ENCODE measurements around the gene PDK1. TPM values are rescaled to one million over a fixed set of nuclear protein-coding genes. Genes with fewer than 3 reads are reported as not detected.

The PDK1 gene
- total RNA-seq, 1 experiment from 2014 or later, result 74.7 TPM

- no peak for DNase-seq
- Histone ChIP-seq H3T11ph (ENCODE audit: low read length) (no peak overlapping the region), H3K4me1 (ENCODE audit: insufficient read depth, low read length) (no peaks in the 10 kb centered on the region), H3K27ac (ENCODE audit: insufficient read length, low read depth, low read length) (no peak overlapping the region), H3K14ac (ENCODE audit: insufficient read depth, low read length) (no peak overlapping the region), H3K23me2 (ENCODE audit: insufficient read length, low read depth, low read length, poor library complexity, severe bottlenecking) (no peaks in the 10 kb centered on the region), H4K8ac (replicated peaks; ENCODE audit: insufficient read length, low read depth, low read length) (no peak overlapping the region), H3K23ac (ENCODE audit: insufficient read length, low read depth, low read length) (no peak overlapping the region), H4K20me1 (ENCODE audit: control insufficient read depth, insufficient read depth, insufficient read length) (no peaks in the 10 kb centered on the region), H3K4me2 (ENCODE audit: insufficient read depth, insufficient read length, low read length) (no peak overlapping the region), H2BK5ac (ENCODE audit: insufficient read length, low read length) (no peak overlapping the region), H2BK120ac (ENCODE audit: low read depth, low read length, poor library complexity, severe bottlenecking) (no peak overlapping the region), H4K91ac (ENCODE audit: insufficient read length, low read depth, low read length) (no peak overlapping the region), H3K79me2 (ENCODE audit: insufficient read depth, low read length) (no peaks in the 10 kb centered on the region), H2BK12ac (ENCODE audit: insufficient read length, low read depth, low read length) (no peak overlapping the region), H2BK20ac (ENCODE audit: low read depth, low read length, poor library complexity, severe bottlenecking) (no peak overlapping the region), H3K79me1 (ENCODE audit: insufficient read depth, low read depth, low read length, poor library complexity, severe bottlenecking) (no peaks in the 10 kb centered on the region), H2AFZ (ENCODE audit: low read length) (no peak overlapping the region), H3K9ac (ENCODE audit: extremely low read depth, insufficient read length, low read length) (no peak overlapping the region), H4K5ac (ENCODE audit: insufficient read length, low read depth, low read length) (no peak overlapping the region), H2BK15ac (ENCODE audit: low read depth, low read length) (no peak overlapping the region), H2AK5ac (ENCODE audit: insufficient read length, low read length) (no peak overlapping the region), H3K27me3 (ENCODE audit: insufficient read depth, low read length) (no peaks in the 10 kb centered on the region), H3K4ac (ENCODE audit: low read depth, low read length) (no peak overlapping the region), H3K9me3 (ENCODE audit: control insufficient read depth, low read depth, low read length) (peaks cover 39% of the 10 kb centered on the region), H3K18ac (ENCODE audit: insufficient read length, low read depth, low read length) (no peak overlapping the region), H3K56ac (ENCODE audit: insufficient read length, low read depth, low read length) (no peak overlapping the region)
- TF ChIP-seq CTCF (conservative IDR thresholded peaks at IDR 0.05), result no peak
- H3K4me1 Mint-ChIP-seq, result peaks cover 0 to 3% of the 10 kb centered on the region in 2 experiments; a peak in 1 of 4 replicates
- no CpG with 5 or more reads among the region's 4 CpGs for WGBS (ENCODE audit: extremely low coverage, insufficient read length, low lambda C conversion rate)
- H3K36me3 Mint-ChIP-seq (ENCODE audit: insufficient read depth in 1 of 3, low read depth in 3 of 3), result peaks cover 44 to 86% (median 67%) of the 10 kb centered on the region in 3 experiments
- H3K27ac Mint-ChIP-seq, result no peak overlapping the region
- H3K4me3 Mint-ChIP-seq, result no peak overlapping the region
- H3K27me3 Mint-ChIP-seq (ENCODE audit: low read depth), result peaks cover under 1% of the 10 kb centered on the region
- H3K9me3 Mint-ChIP-seq, result peaks cover 68 to 72% of the 10 kb centered on the region in 2 experiments
These were observed 30.3 kb upstream of the PDK1 start for GRCh38 chr2:172525601-172526000.
